ENCODE measurements around the gene LRRC3C. TPM values are rescaled to one million over a fixed set of nuclear protein-coding genes. Genes with fewer than 3 reads are reported as not detected.
A peak's percentile ranks its signal among the peaks of the same experiment; 100 is the strongest.

The LRRC3C gene
- polyA plus RNA-seq, 3 donors = not detected

DNA sequence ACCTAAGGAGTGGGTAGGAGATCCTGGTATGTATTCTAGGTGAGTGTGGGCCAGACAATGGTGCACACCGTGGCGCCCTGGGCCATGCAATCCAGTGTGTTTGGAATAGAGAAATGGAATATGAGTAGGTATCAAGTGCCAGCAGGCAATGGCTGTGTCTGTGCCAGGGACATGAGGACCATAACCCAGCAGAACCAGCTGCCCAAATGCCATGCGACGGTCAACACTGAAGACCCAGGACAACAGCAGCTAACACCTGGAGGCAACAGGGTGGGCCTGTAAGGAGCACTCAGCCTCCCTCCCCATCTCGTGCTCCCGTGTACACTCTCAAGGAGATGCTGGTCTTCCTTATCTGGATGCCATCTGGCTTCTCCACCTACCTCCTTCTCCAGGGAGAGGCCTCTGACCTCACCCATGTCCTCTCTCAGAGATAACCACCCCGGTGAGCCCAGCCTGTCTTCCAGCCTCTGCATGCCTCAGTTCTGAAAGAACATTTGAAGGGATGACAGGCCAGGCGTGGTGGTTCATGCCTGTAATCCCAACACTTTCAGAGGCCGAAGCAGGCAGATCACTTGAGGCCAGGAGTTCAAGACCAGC, 8.3 kb upstream of the LRRC3C start:
- Mint-ChIP-seq H3K9me3 (no peaks in the 10 kb centered on the region), H3K36me3 (peaks cover 35 to 53% of the 10 kb centered on the region in 2 donors), H3K4me1 (peaks cover 25% of the 10 kb centered on the region), H3K27me3 (ENCODE audit: low read depth in 3 of 3) (peaks cover 0 to 4% (median 0%) of the 10 kb centered on the region in 3 donors), H3K4me3 (no peak overlapping the region), H3K27ac (no peak overlapping the region)
- H3K4me1 ChIP-seq (ENCODE audit: control insufficient read depth in 1 of 2, insufficient read depth in 2 of 2, low read length in 2 of 2) = peaks cover 23 to 28% of the 10 kb centered on the region in 2 donors
- H3K27ac ChIP-seq (ENCODE audit: low read depth in 1 of 2, low read length in 2 of 2) = no peak overlapping the region
- H3K79me2 ChIP-seq (ENCODE audit: insufficient read depth, low read length) = no peaks in the 10 kb centered on the region
- no peak overlapping the region for H2AFZ ChIP-seq (ENCODE audit: insufficient read depth, low read depth, low read length, poor library complexity, severe bottlenecking)
- DNase-seq = no peak
- no peaks in the 10 kb centered on the region for H3K27me3 ChIP-seq (ENCODE audit: control insufficient read depth in 2 of 2, insufficient read depth in 2 of 2, low read length in 2 of 2)
- H4K20me1 ChIP-seq (ENCODE audit: insufficient read depth, low read length) = no peaks in the 10 kb centered on the region
- H3K9me3 ChIP-seq (replicated peaks in 1 of 2; ENCODE audit: control insufficient read depth in 1 of 2, insufficient read depth in 1 of 2, low read length in 2 of 2) = no peaks in the 10 kb centered on the region
- 98% methylated on average over 9 of the region's 9 CpGs for WGBS (ENCODE audit: insufficient coverage)
- peaks cover 20 to 35% of the 10 kb centered on the region in 2 donors for H3K36me3 ChIP-seq (replicated peaks in 1 of 2; ENCODE audit: control insufficient read depth in 1 of 2, insufficient read depth in 2 of 2, low read length in 2 of 2)
- H3K4me2 ChIP-seq (replicated peaks; ENCODE audit: extremely low read depth, low read length, poor library complexity, severe bottlenecking) = no peak overlapping the region
- H3K9ac ChIP-seq (ENCODE audit: insufficient read depth, low read length, poor library complexity, severe bottlenecking) = no peak overlapping the region
- intact Hi-C loops (cut with micrococcal nuclease) = no loop called here
- TF ChIP-seq, protein P1, sequence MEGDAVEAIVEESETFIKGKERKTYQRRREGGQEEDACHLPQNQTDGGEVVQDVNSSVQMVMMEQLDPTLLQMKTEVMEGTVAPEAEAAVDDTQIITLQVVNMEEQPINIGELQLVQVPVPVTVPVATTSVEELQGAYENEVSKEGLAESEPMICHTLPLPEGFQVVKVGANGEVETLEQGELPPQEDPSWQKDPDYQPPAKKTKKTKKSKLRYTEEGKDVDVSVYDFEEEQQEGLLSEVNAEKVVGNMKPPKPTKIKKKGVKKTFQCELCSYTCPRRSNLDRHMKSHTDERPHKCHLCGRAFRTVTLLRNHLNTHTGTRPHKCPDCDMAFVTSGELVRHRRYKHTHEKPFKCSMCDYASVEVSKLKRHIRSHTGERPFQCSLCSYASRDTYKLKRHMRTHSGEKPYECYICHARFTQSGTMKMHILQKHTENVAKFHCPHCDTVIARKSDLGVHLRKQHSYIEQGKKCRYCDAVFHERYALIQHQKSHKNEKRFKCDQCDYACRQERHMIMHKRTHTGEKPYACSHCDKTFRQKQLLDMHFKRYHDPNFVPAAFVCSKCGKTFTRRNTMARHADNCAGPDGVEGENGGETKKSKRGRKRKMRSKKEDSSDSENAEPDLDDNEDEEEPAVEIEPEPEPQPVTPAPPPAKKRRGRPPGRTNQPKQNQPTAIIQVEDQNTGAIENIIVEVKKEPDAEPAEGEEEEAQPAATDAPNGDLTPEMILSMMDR (IDR thresholded peaks at IDR 0.05) = no peak
- H3K4me3 ChIP-seq (replicated peaks in 1 of 3; ENCODE audit: low read depth in 2 of 3, low read length in 3 of 3) = no peak overlapping the region

- Mint-ChIP-seq H3K36me3 (peaks cover 34 to 55% of the 10 kb centered on the region in 2 donors), H3K4me1 (peaks cover 32% of the 10 kb centered on the region)
- H3K9ac ChIP-seq (ENCODE audit: insufficient read depth, low read length, poor library complexity, severe bottlenecking) = no peak overlapping the region
Measured at GRCh38 chr17:39920218-39921210, 7.0 kb upstream of the LRRC3C start.

More at GRCh38 chr17:39920218-39921210, 7.0 kb upstream of the LRRC3C start:
- WGBS (ENCODE audit: insufficient coverage) = 70% methylated on average over 11 of the region's 19 CpGs
- intact Hi-C loops (cut with micrococcal nuclease) = loop anchor here in 1 of 2 donors (10.0 kb wide), 1 partner anchor 64 kb away; the partner anchor contains the start of gene PSMD3
- Histone ChIP-seq H3K4me2 (replicated peaks; ENCODE audit: extremely low read depth, low read length, poor library complexity, severe bottlenecking) (no peak overlapping the region), H3K27ac (ENCODE audit: low read depth in 1 of 2, low read length in 2 of 2) (no peak overlapping the region), H3K4me1 (ENCODE audit: control insufficient read depth in 1 of 2, insufficient read depth in 2 of 2, low read length in 2 of 2) (peaks cover 23 to 33% of the 10 kb centered on the region in 2 donors), H3K36me3 (replicated peaks in 1 of 2; ENCODE audit: control insufficient read depth in 1 of 2, insufficient read depth in 2 of 2, low read length in 2 of 2) (peaks cover 20 to 37% of the 10 kb centered on the region in 2 donors), H3K4me3 (replicated peaks in 1 of 3; ENCODE audit: low read depth in 2 of 3, low read length in 3 of 3) (no peak overlapping the region), H3K27me3 (ENCODE audit: control insufficient read depth in 2 of 2, insufficient read depth in 2 of 2, low read length in 2 of 2) (no peaks in the 10 kb centered on the region), H3K9me3 (replicated peaks in 1 of 2; ENCODE audit: control insufficient read depth in 1 of 2, insufficient read depth in 1 of 2, low read length in 2 of 2) (no peaks in the 10 kb centered on the region), H4K20me1 (ENCODE audit: insufficient read depth, low read length) (peaks cover under 1% of the 10 kb centered on the region), H3K79me2 (ENCODE audit: insufficient read depth, low read length) (peaks cover 12% of the 10 kb centered on the region), H2AFZ (ENCODE audit: insufficient read depth, low read depth, low read length, poor library complexity, severe bottlenecking) (no peak overlapping the region)
- no peak for DNase-seq
- TF ChIP-seq, protein P1 (IDR thresholded peaks at IDR 0.05) = no peak
- Mint-ChIP-seq H3K9me3 (no peaks in the 10 kb centered on the region), H3K27me3 (ENCODE audit: low read depth in 3 of 3) (peaks cover 0 to 4% (median 0%) of the 10 kb centered on the region in 3 donors), H3K27ac (peak overlapping the region in 3 of 7 donors; percentile 30 to 37 (median 31)), H3K4me3 (no peak overlapping the region)
